ENCODE measurements around the gene GALR1.

DNA sequence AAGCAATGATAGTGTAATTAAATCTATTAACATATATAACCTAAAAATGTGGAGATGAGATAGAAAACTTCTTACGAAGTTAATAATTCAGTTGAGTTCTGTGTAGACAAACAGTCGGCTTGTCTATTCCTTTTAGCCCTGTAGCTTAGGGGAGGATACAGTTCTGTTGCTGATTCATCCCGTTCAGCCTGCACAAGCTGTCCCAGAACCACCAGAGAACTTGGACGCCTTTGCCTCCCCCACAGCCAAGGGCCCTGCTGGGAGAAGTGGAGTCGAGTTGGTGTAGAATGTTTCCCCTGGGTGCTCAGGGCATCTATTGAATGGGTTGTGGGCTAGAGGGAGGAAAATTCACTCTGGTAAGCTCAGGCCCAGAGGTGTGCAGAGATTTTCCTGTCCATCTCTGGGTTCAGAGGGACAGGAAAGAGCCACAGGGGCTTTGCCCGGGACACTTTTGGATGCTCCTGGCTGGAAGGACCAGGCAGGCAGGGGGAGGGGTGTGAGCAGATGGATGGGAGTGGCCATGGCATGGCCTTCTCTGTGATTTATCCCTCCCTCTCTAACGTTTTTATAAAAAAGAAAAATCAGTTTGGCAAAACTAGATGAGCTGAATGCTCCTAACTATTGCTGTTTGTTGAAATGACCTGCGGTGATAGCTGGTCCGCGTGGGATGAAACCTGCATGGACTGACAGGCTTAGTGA, 42.8 kb upstream of the GALR1 start:
- TF ChIP-seq, protein P1, sequence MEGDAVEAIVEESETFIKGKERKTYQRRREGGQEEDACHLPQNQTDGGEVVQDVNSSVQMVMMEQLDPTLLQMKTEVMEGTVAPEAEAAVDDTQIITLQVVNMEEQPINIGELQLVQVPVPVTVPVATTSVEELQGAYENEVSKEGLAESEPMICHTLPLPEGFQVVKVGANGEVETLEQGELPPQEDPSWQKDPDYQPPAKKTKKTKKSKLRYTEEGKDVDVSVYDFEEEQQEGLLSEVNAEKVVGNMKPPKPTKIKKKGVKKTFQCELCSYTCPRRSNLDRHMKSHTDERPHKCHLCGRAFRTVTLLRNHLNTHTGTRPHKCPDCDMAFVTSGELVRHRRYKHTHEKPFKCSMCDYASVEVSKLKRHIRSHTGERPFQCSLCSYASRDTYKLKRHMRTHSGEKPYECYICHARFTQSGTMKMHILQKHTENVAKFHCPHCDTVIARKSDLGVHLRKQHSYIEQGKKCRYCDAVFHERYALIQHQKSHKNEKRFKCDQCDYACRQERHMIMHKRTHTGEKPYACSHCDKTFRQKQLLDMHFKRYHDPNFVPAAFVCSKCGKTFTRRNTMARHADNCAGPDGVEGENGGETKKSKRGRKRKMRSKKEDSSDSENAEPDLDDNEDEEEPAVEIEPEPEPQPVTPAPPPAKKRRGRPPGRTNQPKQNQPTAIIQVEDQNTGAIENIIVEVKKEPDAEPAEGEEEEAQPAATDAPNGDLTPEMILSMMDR (IDR thresholded peaks at IDR 0.05), result no peak
- no peak for TF ChIP-seq POLR2A (IDR thresholded peaks at IDR 0.05)

All from Peyer's patch (tissue), 4 donors.